ENCODE data around the gene DMKN. TPM values are rescaled to one million over a fixed set of nuclear protein-coding genes. Genes with fewer than 3 reads are reported as not detected.

The DMKN gene
- total RNA-seq, 2 donors from 2014 or later: 430 to 451 TPM

DNA sequence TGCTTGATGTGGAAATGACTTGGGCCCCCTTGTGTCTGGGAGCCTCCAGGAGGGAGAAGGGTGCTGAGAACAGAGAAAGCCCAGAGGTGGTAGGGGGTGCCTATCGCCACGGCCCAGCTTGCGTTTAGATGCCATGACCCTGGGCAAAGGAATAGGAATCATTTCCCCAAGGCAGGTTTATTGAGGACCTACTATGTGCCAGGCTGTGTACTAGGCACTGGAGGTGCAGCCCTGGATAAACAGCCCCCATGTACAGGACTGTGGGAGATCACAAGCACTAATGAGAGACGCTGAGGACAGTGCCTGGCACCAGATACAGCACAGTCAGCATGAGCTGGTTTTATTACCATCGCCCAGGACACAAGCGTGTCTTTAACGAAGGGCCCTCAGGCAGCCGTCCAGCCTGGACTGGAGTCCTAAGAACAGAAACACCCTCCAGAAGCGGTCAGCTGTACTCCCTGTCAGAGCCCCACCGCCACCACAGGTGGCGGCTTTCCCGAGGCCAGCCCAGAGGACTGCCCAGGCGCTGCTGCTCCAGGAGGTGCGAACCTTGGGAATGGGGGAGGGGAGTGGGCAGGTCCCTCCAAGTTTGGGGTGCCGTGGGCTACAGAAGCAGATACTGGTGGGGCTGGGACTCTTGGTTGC, 36.6 kb upstream of the DMKN start:
- Histone ChIP-seq H3K36me3 (ENCODE audit: control insufficient read depth, insufficient read depth, low read length) (peaks cover 21% of the 10 kb centered on the region), H3K27ac (ENCODE audit: low read depth, low read length) (no peak overlapping the region), H3K4me3 (ENCODE audit: low read length) (no peak overlapping the region), H3K27me3 (ENCODE audit: control insufficient read depth, insufficient read depth, low read length, poor library complexity, severe bottlenecking) (no peaks in the 10 kb centered on the region), H3K9me3 (ENCODE audit: control insufficient read depth, low read length) (no peaks in the 10 kb centered on the region), H3K4me1 (ENCODE audit: control insufficient read depth, insufficient read depth, low read length) (peaks cover 10% of the 10 kb centered on the region), H3K9ac (ENCODE audit: extremely low read depth, low read length, poor library complexity, severe bottlenecking) (no peak overlapping the region)
- Mint-ChIP-seq H3K4me3 (no peak overlapping the region), H3K27ac (no peak overlapping the region), H3K9me3 (no peaks in the 10 kb centered on the region), H3K4me1 (peaks cover 14% of the 10 kb centered on the region), H3K36me3 (ENCODE audit: low read depth) (peaks cover 27% of the 10 kb centered on the region), H3K27me3 (ENCODE audit: insufficient read depth) (peaks cover 15% of the 10 kb centered on the region)
- no peak for DNase-seq
- TF ChIP-seq, protein P1, sequence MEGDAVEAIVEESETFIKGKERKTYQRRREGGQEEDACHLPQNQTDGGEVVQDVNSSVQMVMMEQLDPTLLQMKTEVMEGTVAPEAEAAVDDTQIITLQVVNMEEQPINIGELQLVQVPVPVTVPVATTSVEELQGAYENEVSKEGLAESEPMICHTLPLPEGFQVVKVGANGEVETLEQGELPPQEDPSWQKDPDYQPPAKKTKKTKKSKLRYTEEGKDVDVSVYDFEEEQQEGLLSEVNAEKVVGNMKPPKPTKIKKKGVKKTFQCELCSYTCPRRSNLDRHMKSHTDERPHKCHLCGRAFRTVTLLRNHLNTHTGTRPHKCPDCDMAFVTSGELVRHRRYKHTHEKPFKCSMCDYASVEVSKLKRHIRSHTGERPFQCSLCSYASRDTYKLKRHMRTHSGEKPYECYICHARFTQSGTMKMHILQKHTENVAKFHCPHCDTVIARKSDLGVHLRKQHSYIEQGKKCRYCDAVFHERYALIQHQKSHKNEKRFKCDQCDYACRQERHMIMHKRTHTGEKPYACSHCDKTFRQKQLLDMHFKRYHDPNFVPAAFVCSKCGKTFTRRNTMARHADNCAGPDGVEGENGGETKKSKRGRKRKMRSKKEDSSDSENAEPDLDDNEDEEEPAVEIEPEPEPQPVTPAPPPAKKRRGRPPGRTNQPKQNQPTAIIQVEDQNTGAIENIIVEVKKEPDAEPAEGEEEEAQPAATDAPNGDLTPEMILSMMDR (conservative IDR thresholded peaks at IDR 0.05): no peak
- WGBS, 2 experiments (ENCODE audit: insufficient coverage in 1 of 2, insufficient read length in 1 of 2): 93 to 97% methylated on average over 14 to 15 of the region's 15 CpGs

DNA sequence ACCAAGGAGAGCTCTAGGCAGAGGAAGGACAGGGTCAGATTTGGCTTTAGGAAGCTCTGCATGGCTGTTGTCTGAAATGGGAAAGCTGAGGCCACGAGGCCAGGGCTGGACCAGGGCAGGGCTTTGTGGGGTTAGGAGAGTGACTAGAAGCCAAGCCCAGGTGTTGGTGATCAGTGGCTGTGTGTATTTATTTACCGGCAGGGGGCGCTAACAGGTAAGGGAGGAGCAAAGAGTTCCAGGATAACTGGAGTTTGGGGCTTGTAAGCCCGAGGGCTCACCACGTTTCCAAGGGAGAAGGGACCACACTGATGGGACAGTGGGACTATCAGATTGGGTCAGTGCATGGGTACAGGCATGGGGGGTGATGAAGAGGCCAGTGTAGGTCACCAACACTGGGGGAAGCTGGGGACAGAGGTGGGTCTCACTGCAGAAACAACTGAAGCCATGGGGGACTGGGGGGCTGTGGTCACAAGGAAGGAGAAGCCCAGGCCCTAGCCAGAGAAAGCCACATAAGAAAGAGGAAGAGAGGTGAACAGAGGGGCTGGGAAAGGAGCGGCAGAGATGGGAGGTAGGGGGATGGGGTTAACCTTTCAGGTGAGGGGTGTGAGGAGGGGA, 35.8 kb upstream of the DMKN start:
- H3K27ac Mint-ChIP-seq: peak overlapping the region; percentile 36
- H3K36me3 ChIP-seq (ENCODE audit: control insufficient read depth, insufficient read depth, low read length): peaks cover 21% of the 10 kb centered on the region
- H3K27ac ChIP-seq (ENCODE audit: low read depth, low read length): no peak overlapping the region
- TF ChIP-seq, protein P1 (conservative IDR thresholded peaks at IDR 0.05): peak; percentile 88
- H3K36me3 Mint-ChIP-seq (ENCODE audit: low read depth): peaks cover 30% of the 10 kb centered on the region
- 25 to 37% methylated on average over 5 to 6 of the region's 6 CpGs for WGBS, 2 experiments (ENCODE audit: insufficient coverage in 1 of 2, insufficient read length in 1 of 2)
- peaks cover 20% of the 10 kb centered on the region for H3K4me1 Mint-ChIP-seq
- H3K9me3 ChIP-seq (ENCODE audit: control insufficient read depth, low read length): no peaks in the 10 kb centered on the region
- H3K27me3 ChIP-seq (ENCODE audit: control insufficient read depth, insufficient read depth, low read length, poor library complexity, severe bottlenecking): no peaks in the 10 kb centered on the region
- H3K4me1 ChIP-seq (ENCODE audit: control insufficient read depth, insufficient read depth, low read length): peaks cover 10% of the 10 kb centered on the region
- no peak overlapping the region for H3K4me3 ChIP-seq (ENCODE audit: low read length)
- H3K4me3 Mint-ChIP-seq: no peak overlapping the region
- DNase-seq: peak; percentile 88
- H3K27me3 Mint-ChIP-seq (ENCODE audit: insufficient read depth): peaks cover 7% of the 10 kb centered on the region
- H3K9ac ChIP-seq (ENCODE audit: extremely low read depth, low read length, poor library complexity, severe bottlenecking): no peak overlapping the region
- H3K9me3 Mint-ChIP-seq: no peaks in the 10 kb centered on the region

GRCh38 chr19:35546532-35546931, 33.1 kb upstream of the DMKN start:
- H3K9ac ChIP-seq (ENCODE audit: extremely low read depth, low read length, poor library complexity, severe bottlenecking): peak overlapping the region; percentile 81
- H3K27me3 ChIP-seq (ENCODE audit: control insufficient read depth, insufficient read depth, low read length, poor library complexity, severe bottlenecking): no peaks in the 10 kb centered on the region
- peaks cover 10% of the 10 kb centered on the region for H3K4me1 ChIP-seq (ENCODE audit: control insufficient read depth, insufficient read depth, low read length)
- H3K27ac ChIP-seq (ENCODE audit: low read depth, low read length): no peak overlapping the region
- H3K36me3 ChIP-seq (ENCODE audit: control insufficient read depth, insufficient read depth, low read length): peaks cover 33% of the 10 kb centered on the region
- whole genome bisulfite sequencing, 2 experiments (ENCODE audit: insufficient coverage in 1 of 2, insufficient read length in 1 of 2): 93 to 95% methylated on average over 7 to 8 of the region's 8 CpGs
- no peaks in the 10 kb centered on the region for H3K9me3 ChIP-seq (ENCODE audit: control insufficient read depth, low read length)
- DNase-seq: no peak
- H3K4me1 Mint-ChIP-seq: peaks cover 22% of the 10 kb centered on the region
- peak overlapping the region; percentile 99 for H3K4me3 ChIP-seq (ENCODE audit: low read length)
- TF ChIP-seq, protein P1 (conservative IDR thresholded peaks at IDR 0.05): no peak
- peak overlapping the region; percentile 84 for H3K4me3 Mint-ChIP-seq
- peak overlapping the region; percentile 91 for H3K27ac Mint-ChIP-seq
- H3K36me3 Mint-ChIP-seq (ENCODE audit: low read depth): peaks cover 47% of the 10 kb centered on the region
- H3K27me3 Mint-ChIP-seq (ENCODE audit: insufficient read depth): no peaks in the 10 kb centered on the region
- H3K9me3 Mint-ChIP-seq: no peaks in the 10 kb centered on the region

Measured in endodermal cell (in vitro differentiated cells).